Measurements from ENCODE around the gene TCIRG1. TPM values are rescaled to one million over a fixed set of nuclear protein-coding genes. Genes with fewer than 3 reads are reported as not detected.

Gene TCIRG1
- total RNA-seq, 4 donors from 2014 or later = 13.4 to 24.5 (median 14.1) TPM

- TF ChIP-seq CTCF (IDR thresholded peaks at IDR 0.05 in 4 of 5, conservative IDR thresholded peaks at IDR 0.05 in 1 of 5) (no peak), POLR2A (IDR thresholded peaks at IDR 0.05) (no peak)
- peaks cover 7 to 18% of the 10 kb centered on the region in 2 donors for H3K4me1 ChIP-seq
- H3K4me3 ChIP-seq = no peak overlapping the region
- no peaks in the 10 kb centered on the region for H3K36me3 ChIP-seq
- no peaks in the 10 kb centered on the region for H3K9me3 ChIP-seq
- intact Hi-C loops (cut with DNase I; ENCODE audit: low total_unique reads) (no loop called here), in situ Hi-C loops (cut with MboI; ENCODE audit: low sequenced_read_pairs in 4 of 4) (no loop called here)
- ATAC-seq (no peak), DNase-seq (no peak)
- peaks cover 0 to 4% (median 0%) of the 10 kb centered on the region in 3 donors for H3K27me3 ChIP-seq
- H3K27ac ChIP-seq = no peak overlapping the region
Observed at GRCh38 chr11:68008381-68009337, 30.2 kb upstream of the TCIRG1 start.

- DNase-seq (no peak), ATAC-seq (no peak)
- intact Hi-C loops (cut with DNase I; ENCODE audit: low total_unique reads) = loop anchor here (1.0 to 2.0 kb wide), 3 partner anchors 21 to 112 kb away; partner anchors contain the start of genes CHKA, NDUFS8 and TCIRG1
- Histone ChIP-seq H3K4me1 (peaks cover 7 to 18% of the 10 kb centered on the region in 2 donors), H3K4me3 (peak overlapping the region in 3 of 4 donors; percentile 33 to 39 (median 36)), H3K36me3 (no peaks in the 10 kb centered on the region), H3K9me3 (no peaks in the 10 kb centered on the region), H3K27ac (peak overlapping the region; percentile 73 to 79 (median 76)), H3K27me3 (no peaks in the 10 kb centered on the region)
- in situ Hi-C loops (cut with MboI; ENCODE audit: low sequenced_read_pairs in 4 of 4) = no loop called here
- TF ChIP-seq POLR2A (IDR thresholded peaks at IDR 0.05) = no peak
- TF ChIP-seq CTCF (IDR thresholded peaks at IDR 0.05 in 4 of 5, conservative IDR thresholded peaks at IDR 0.05 in 1 of 5) = no peak
Observed at GRCh38 chr11:68009391-68010089, 29.3 kb upstream of the TCIRG1 start.

DNA sequence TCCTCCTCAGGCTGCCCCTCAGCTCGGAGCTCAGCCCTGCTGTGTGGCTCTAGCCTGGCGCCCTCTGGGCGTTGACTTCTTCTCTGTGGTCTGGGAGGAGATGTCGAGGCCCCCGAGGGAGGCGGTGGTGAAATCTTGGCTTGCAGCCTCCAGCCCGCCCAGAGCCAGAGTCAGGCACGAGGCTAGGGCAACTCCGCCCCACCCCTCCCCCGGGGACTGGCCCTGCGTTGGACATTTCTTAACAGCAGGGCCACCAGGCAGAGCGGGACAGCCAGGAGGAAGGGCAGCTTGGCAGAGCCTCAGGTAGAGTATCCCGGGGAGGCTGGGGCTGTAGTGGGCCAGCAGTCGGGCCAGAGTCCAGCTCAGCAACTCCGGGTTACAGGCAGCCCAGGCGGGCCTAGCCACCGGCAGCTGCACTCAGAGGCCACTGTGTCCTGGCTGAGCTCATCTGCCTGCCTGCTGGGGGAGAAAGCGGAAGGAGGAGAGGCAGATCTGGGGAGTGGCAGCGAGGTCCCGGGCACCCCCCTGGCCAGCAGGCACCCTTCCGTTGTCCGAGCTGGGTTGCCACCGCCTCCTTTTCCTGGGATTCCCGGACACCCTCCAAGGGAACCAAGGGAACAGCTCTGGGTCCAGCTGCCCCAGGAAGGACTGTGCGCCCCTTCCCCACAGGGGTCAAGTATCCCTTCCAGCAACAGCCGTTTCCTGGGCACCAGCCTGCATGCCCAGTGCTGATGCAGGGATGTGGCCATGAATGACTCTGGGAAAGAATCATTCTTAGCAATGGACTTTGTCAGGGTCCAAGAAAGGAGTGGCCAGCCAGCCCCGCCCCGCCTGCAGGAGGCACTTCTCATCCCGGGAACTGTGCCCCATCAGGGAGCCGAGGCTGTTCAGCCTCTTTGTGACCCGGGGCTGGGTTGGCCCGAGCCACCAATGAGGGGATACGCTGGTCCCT, 28.5 kb upstream of the TCIRG1 start, which contains the start of gene ALDH3B1:
TSS of gene ALDH3B1 (plus strand) at position 238 of the 952 bp plus-strand sequence. CDS start 4,971 bp downstream, outside the sequence.
- in situ Hi-C loops (cut with MboI; ENCODE audit: low sequenced_read_pairs in 4 of 4) = no loop called here
- TF ChIP-seq POLR2A (IDR thresholded peaks at IDR 0.05) = peak in 1 of 2 donors; percentile 49
- no peak for TF ChIP-seq CTCF (IDR thresholded peaks at IDR 0.05 in 4 of 5, conservative IDR thresholded peaks at IDR 0.05 in 1 of 5)
- intact Hi-C loops (cut with DNase I; ENCODE audit: low total_unique reads) = loop anchor here (1.0 to 2.0 kb wide), 3 partner anchors 20 to 111 kb away; partner anchors contain the start of genes CHKA, NDUFS8 and TCIRG1
- DNase-seq (peak; percentile 71 to 92), ATAC-seq (peak; percentile 77 to 86)
- H3K27ac ChIP-seq = peak within 1 kb of the TSS; percentile 73 to 79 (median 76)
- H3K9me3 ChIP-seq = no peaks in the 10 kb centered on the region
- peak within 1 kb of the TSS; percentile 12 to 39 (median 34) for H3K4me3 ChIP-seq
- H3K4me1 ChIP-seq = peaks cover 7 to 18% of the 10 kb centered on the region in 2 donors
- no peaks in the 10 kb centered on the region for H3K27me3 ChIP-seq
- no peaks in the 10 kb centered on the region for H3K36me3 ChIP-seq
